K562 (cell line): ENCODE data around the gene TMEM242. TPM values are rescaled to one million over a fixed set of nuclear protein-coding genes. Genes with fewer than 3 reads are reported as not detected.

Experiments used
- CHD4 ChIP-seq: fragments of 200-600 bp; sonication (generic); IDR thresholded peaks from 3 replicates; pipeline ENCODE4 v1.6.1; 2012; ENCODE audit warnings: low read depth, mild to moderate bottlenecking, mixed read lengths, low read length, inconsistent platforms; ENCODE audit not compliant: insufficient read depth, insufficient replicate concordance, poor library complexity, severe bottlenecking
- JUN ChIP-seq, 2 experiments: sonication (generic) in 1 of 2; formaldehyde crosslinking in 1 of 2; IDR thresholded peaks; 2 replicates each; pipeline versions ENCODE4 v1.6.1 to v1.8.0; 2012 to 2022; ENCODE audit warnings: borderline replicate concordance in 2 of 2, mild to moderate bottlenecking in 2 of 2, improper control_type of control experiment in 1 of 2, low read depth in 1 of 2, low read length in 1 of 2, missing genetic modification reagents in 1 of 2
- JUND ChIP-seq, 2 experiments: IDR thresholded peaks; 2 replicates in 1 of 2; 3 replicates in 1 of 2; pipeline ENCODE4 v1.6.1; 2011; ENCODE audit warnings: borderline replicate concordance in 2 of 2, low read depth in 2 of 2, low read length in 2 of 2, improper control_type of control experiment in 1 of 2, missing biosample characterization in 1 of 2, missing genetic modification characterization in 1 of 2, missing genetic modification reagents in 1 of 2
- KLF1 ChIP-seq: fragments of 450-650 bp; IDR thresholded peaks from 2 replicates; pipeline ENCODE4 v1.6.1; 2016; ENCODE audit warnings: missing genetic modification characterization, missing compliant biosample characterization
- NR2C1 ChIP-seq, 2 experiments: fragments of 450-650 bp; IDR thresholded peaks; 2 replicates each; pipeline ENCODE4 v1.6.1; 2017; ENCODE audit warnings: mild to moderate bottlenecking in 2 of 2, antibody characterized with exemption in 1 of 2, inconsistent platforms in 1 of 2, missing compliant biosample characterization in 1 of 2, missing genetic modification characterization in 1 of 2
- NRF1 ChIP-seq, 2 experiments: fragments of 450-650 bp; IDR thresholded peaks in 1 of 2; conservative IDR thresholded peaks in 1 of 2; 2 replicates each; pipeline ENCODE4 v1.6.1; 2014; ENCODE audit warnings: mild to moderate bottlenecking in 2 of 2
- POLR3A ChIP-seq: IDR thresholded peaks from 2 replicates; pipeline ENCODE4 v1.6.1; 2011; ENCODE audit warnings: borderline replicate concordance, mild to moderate bottlenecking, moderate library complexity; ENCODE audit not compliant: insufficient read length, insufficient read depth; ENCODE audit errors: extremely low read depth
- SIX5 ChIP-seq, 2 experiments: IDR thresholded peaks; 2 replicates each; pipeline ENCODE4 v1.6.1; 2011; ENCODE audit warnings: low read length in 2 of 2, borderline replicate concordance in 1 of 2, low read depth in 1 of 2, mild to moderate bottlenecking in 1 of 2, moderate library complexity in 1 of 2; ENCODE audit not compliant: insufficient read depth in 1 of 2
- SMAD3 ChIP-seq: fragments of 450-650 bp; formaldehyde crosslinking; conservative IDR thresholded peaks from 2 replicates; pipeline ENCODE4 v1.4.0; 2020; ENCODE audit warnings: mild to moderate bottlenecking
- SMAD4 ChIP-seq: fragments of 250-450 bp; sonication (Bioruptor Pico); conservative IDR thresholded peaks from 2 replicates; pipeline ENCODE4 v1.8.0; 2021; ENCODE audit warnings: inconsistent platforms, mild to moderate bottlenecking, moderate library complexity
- TGIF2 ChIP-seq: sonication (generic); formaldehyde crosslinking; IDR thresholded peaks from 2 replicates; pipeline ENCODE4 v1.8.1; 2022; ENCODE audit warnings: mild to moderate bottlenecking, missing genetic modification reagents, moderate library complexity
- ZBTB17 ChIP-seq: fragments of 450-650 bp; formaldehyde crosslinking; IDR thresholded peaks from 2 replicates; pipeline ENCODE4 v1.4.0; 2020; ENCODE audit warnings: mild to moderate bottlenecking
- ZFP36 ChIP-seq: fragments of 150-350 bp; IDR thresholded peaks from 2 replicates; pipeline ENCODE4 v1.6.1; 2018; ENCODE audit warnings: low read length, low read depth; ENCODE audit not compliant: partially characterized antibody
- ZNF124 ChIP-seq: sonication (generic); formaldehyde crosslinking; IDR thresholded peaks from 2 replicates; pipeline ENCODE4 v1.8.1; 2022; ENCODE audit warnings: missing genetic modification reagents
- ZNF551 ChIP-seq: fragments of 250-450 bp; sonication (Bioruptor Pico); IDR thresholded peaks from 2 replicates; pipeline ENCODE4 v1.5.0; 2021; ENCODE audit warnings: mild to moderate bottlenecking, moderate library complexity
- ZNF583 ChIP-seq: fragments of 250-450 bp; sonication (Bioruptor Pico); IDR thresholded peaks from 2 replicates; pipeline ENCODE4 v1.4.0; 2020
- polyA plus RNA-seq, 8 experiments: library from polyadenylated mRNA; depleted of rRNA in 4 of 8; stranded (reverse) in 5 of 8; unstranded in 3 of 8; fragments of >200 nt; fragmentation: Nextera tagmentation in 2 of 8; fragmentation: Illumina TruSeq in 1 of 8; extraction: Ambion mirVana in 2 of 8; extraction: Trizol in 1 of 8; gene quantifications; 2 replicates each; pipeline versions ENCODE4 v1.2.1 to v1.2.3, GENCODE V29; 2011 to 2014; ENCODE audit warnings: inconsistent platforms in 1 of 8, missing spikeins in 1 of 8
- total RNA-seq, 7 experiments: library from RNA; depleted of rRNA in 6 of 7; stranded (reverse); fragments of >200 nt in 6 of 7; fragmentation: Illumina TruSeq in 2 of 7; extraction: Trizol in 2 of 7; gene quantifications; 2 replicates each; pipeline versions ENCODE4 v1.2.1 to v1.2.3, GENCODE V29; 2011 to 2021; ENCODE audit warnings: low replicate concordance in 1 of 7
- TF ChIP-seq, protein P1 (sequence below): fragments of 250-450 bp; sonication (Bioruptor Pico); IDR thresholded peaks from 2 replicates; pipeline ENCODE4 v1.4.0; 2020; ENCODE audit warnings: mild to moderate bottlenecking, moderate library complexity
- TF ChIP-seq, protein P2 (sequence below): fragments of 200-800 bp; sonication (Bioruptor generic); IDR thresholded peaks from 2 replicates; pipeline ENCODE4 v1.6.1; 2016; ENCODE audit warnings: missing genetic modification characterization, missing compliant biosample characterization
- TF ChIP-seq, protein P3 (sequence below): sonication (generic); formaldehyde crosslinking; IDR thresholded peaks from 2 replicates; pipeline ENCODE4 v1.8.0; 2022; ENCODE audit warnings: mild to moderate bottlenecking, missing genetic modification reagents

TMEM242 gene
- total and polyA plus RNA-seq, 9 of the 15 experiments (the other 6 are each of a cell fraction or from before 2014, with no cell fraction given), result 9.5 to 35.3 (median 16.5) TPM

DNA sequence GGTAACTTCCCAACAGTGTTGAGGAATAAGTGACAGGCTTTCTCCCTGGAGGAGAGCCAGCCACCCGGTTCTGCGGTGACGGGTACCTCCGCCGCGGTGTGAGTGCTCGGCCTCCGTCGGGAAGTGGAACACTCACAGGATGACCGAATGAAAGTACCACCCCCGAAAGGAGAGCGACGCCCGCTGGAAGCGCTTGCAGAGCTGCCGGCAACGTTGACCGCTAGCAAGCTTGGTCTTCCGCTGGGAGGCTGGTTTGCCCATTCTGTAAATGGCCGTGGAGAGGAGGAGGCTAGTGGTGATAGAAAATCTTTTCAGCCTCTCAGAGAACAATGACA, 614 bp upstream of the TMEM242 start (continued):
- TF ChIP-seq, protein P1, sequence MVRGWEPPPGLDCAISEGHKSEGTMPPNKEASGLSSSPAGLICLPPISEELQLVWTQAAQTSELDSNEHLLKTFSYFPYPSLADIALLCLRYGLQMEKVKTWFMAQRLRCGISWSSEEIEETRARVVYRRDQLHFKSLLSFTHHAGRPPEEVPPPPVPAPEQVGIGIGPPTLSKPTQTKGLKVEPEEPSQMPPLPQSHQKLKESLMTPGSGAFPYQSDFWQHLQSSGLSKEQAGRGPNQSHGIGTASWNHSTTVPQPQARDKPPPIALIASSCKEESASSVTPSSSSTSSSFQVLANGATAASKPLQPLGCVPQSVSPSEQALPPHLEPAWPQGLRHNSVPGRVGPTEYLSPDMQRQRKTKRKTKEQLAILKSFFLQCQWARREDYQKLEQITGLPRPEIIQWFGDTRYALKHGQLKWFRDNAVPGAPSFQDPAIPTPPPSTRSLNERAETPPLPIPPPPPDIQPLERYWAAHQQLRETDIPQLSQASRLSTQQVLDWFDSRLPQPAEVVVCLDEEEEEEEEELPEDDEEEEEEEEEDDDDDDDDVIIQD, result no peak
- TF ChIP-seq NRF1 (conservative IDR thresholded peaks at IDR 0.05 in 1 of 2, IDR thresholded peaks at IDR 0.05 in 1 of 2) (0 out of 4 replicates have a peak, but pooled peaks of 1 of the 2 experiments have one; percentile 17), POLR3A (no peak), TGIF2 (CRISPR knock-in tag) (no peak), ZNF124 (CRISPR knock-in tag) (no peak), CHD4 (no peak), SIX5 (IDR thresholded peaks at IDR 0.05; ENCODE audit: borderline replicate concordance in 1 of 2, insufficient read depth in 1 of 2, low read depth in 1 of 2, low read length in 2 of 2) (no peak), ZNF551 (no peak), JUND (IDR thresholded peaks at IDR 0.05; ENCODE audit: borderline replicate concordance, low read depth, low read length) (peak; percentile 15; the same call in 1 of the 2 replicates), JUND (tag; IDR thresholded peaks at IDR 0.05; ENCODE audit: borderline replicate concordance, low read depth, low read length) (no peak; the same call in 2 of the 3 replicates), SMAD3 (no peak), SMAD4 (no peak), KLF1 (no peak), ZNF583 (no peak), NR2C1 (IDR thresholded peaks at IDR 0.05) (no peak), NR2C1 (tag; IDR thresholded peaks at IDR 0.05) (no peak), ZFP36 (no peak), ZBTB17 (CRISPR knock-in tag) (no peak), JUN (IDR thresholded peaks at IDR 0.05; ENCODE audit: borderline replicate concordance, low read depth, low read length) (peak; percentile 20; the same call in 1 of the 2 replicates), JUN (CRISPR knock-in tag; IDR thresholded peaks at IDR 0.05; ENCODE audit: borderline replicate concordance) (no peak)
- TF ChIP-seq, protein P2, sequence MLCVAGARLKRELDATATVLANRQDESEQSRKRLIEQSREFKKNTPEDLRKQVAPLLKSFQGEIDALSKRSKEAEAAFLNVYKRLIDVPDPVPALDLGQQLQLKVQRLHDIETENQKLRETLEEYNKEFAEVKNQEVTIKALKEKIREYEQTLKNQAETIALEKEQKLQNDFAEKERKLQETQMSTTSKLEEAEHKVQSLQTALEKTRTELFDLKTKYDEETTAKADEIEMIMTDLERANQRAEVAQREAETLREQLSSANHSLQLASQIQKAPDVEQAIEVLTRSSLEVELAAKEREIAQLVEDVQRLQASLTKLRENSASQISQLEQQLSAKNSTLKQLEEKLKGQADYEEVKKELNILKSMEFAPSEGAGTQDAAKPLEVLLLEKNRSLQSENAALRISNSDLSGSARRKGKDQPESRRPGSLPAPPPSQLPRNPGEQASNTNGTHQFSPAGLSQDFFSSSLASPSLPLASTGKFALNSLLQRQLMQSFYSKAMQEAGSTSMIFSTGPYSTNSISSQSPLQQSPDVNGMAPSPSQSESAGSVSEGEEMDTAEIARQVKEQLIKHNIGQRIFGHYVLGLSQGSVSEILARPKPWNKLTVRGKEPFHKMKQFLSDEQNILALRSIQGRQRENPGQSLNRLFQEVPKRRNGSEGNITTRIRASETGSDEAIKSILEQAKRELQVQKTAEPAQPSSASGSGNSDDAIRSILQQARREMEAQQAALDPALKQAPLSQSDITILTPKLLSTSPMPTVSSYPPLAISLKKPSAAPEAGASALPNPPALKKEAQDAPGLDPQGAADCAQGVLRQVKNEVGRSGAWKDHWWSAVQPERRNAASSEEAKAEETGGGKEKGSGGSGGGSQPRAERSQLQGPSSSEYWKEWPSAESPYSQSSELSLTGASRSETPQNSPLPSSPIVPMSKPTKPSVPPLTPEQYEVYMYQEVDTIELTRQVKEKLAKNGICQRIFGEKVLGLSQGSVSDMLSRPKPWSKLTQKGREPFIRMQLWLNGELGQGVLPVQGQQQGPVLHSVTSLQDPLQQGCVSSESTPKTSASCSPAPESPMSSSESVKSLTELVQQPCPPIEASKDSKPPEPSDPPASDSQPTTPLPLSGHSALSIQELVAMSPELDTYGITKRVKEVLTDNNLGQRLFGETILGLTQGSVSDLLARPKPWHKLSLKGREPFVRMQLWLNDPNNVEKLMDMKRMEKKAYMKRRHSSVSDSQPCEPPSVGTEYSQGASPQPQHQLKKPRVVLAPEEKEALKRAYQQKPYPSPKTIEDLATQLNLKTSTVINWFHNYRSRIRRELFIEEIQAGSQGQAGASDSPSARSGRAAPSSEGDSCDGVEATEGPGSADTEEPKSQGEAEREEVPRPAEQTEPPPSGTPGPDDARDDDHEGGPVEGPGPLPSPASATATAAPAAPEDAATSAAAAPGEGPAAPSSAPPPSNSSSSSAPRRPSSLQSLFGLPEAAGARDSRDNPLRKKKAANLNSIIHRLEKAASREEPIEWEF, result no peak
- TF ChIP-seq, protein P3, sequence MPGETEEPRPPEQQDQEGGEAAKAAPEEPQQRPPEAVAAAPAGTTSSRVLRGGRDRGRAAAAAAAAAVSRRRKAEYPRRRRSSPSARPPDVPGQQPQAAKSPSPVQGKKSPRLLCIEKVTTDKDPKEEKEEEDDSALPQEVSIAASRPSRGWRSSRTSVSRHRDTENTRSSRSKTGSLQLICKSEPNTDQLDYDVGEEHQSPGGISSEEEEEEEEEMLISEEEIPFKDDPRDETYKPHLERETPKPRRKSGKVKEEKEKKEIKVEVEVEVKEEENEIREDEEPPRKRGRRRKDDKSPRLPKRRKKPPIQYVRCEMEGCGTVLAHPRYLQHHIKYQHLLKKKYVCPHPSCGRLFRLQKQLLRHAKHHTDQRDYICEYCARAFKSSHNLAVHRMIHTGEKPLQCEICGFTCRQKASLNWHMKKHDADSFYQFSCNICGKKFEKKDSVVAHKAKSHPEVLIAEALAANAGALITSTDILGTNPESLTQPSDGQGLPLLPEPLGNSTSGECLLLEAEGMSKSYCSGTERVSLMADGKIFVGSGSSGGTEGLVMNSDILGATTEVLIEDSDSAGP (CRISPR knock-in tag), result 0 out of 2 replicates have a peak, but pooled peaks have one; percentile 3
